ENCODE results near the gene GRAMD1C.

DNA sequence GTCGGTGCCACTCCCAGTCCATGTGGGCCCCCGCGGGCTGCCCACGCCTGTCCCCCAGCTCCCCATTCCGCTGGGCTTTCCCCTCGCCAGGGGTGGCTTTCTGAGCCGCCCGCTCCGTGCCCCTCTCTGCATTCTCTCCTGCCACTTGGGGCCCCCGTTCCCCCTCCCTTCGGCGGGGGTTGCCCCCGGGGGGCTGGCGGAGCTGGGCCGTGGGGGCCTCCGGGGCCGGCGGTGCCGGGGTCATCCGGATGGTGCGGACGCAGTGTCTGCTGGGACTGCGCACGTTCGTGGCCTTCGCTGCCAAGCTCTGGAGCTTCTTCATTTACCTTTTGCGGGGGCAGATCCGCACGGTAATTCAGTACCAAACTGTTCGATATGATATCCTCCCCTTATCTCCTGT is 46.5 kb downstream of the GRAMD1C start:
- TF ChIP-seq, protein P1, sequence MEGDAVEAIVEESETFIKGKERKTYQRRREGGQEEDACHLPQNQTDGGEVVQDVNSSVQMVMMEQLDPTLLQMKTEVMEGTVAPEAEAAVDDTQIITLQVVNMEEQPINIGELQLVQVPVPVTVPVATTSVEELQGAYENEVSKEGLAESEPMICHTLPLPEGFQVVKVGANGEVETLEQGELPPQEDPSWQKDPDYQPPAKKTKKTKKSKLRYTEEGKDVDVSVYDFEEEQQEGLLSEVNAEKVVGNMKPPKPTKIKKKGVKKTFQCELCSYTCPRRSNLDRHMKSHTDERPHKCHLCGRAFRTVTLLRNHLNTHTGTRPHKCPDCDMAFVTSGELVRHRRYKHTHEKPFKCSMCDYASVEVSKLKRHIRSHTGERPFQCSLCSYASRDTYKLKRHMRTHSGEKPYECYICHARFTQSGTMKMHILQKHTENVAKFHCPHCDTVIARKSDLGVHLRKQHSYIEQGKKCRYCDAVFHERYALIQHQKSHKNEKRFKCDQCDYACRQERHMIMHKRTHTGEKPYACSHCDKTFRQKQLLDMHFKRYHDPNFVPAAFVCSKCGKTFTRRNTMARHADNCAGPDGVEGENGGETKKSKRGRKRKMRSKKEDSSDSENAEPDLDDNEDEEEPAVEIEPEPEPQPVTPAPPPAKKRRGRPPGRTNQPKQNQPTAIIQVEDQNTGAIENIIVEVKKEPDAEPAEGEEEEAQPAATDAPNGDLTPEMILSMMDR (IDR thresholded peaks at IDR 0.05), result no peak
- no peak for TF ChIP-seq POLR2A (IDR thresholded peaks at IDR 0.05)
